Measurements from ENCODE around the gene ZMAT5.

- TF ChIP-seq, protein P1, sequence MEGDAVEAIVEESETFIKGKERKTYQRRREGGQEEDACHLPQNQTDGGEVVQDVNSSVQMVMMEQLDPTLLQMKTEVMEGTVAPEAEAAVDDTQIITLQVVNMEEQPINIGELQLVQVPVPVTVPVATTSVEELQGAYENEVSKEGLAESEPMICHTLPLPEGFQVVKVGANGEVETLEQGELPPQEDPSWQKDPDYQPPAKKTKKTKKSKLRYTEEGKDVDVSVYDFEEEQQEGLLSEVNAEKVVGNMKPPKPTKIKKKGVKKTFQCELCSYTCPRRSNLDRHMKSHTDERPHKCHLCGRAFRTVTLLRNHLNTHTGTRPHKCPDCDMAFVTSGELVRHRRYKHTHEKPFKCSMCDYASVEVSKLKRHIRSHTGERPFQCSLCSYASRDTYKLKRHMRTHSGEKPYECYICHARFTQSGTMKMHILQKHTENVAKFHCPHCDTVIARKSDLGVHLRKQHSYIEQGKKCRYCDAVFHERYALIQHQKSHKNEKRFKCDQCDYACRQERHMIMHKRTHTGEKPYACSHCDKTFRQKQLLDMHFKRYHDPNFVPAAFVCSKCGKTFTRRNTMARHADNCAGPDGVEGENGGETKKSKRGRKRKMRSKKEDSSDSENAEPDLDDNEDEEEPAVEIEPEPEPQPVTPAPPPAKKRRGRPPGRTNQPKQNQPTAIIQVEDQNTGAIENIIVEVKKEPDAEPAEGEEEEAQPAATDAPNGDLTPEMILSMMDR (conservative IDR thresholded peaks at IDR 0.05 in 1 of 2, IDR thresholded peaks at IDR 0.05 in 1 of 2; ENCODE audit: extremely low read depth in 1 of 2, insufficient read depth in 1 of 2, low read depth in 1 of 2, low read length in 2 of 2): no peak
- TF ChIP-seq EZH2 (IDR thresholded peaks at IDR 0.05; ENCODE audit: borderline replicate concordance, low read length): no peak
Measured at GRCh38 chr22:29701155-29701999, 65.4 kb downstream of the ZMAT5 start.
